ENCODE measurements around the gene CPPED1.

Gene CPPED1

DNA sequence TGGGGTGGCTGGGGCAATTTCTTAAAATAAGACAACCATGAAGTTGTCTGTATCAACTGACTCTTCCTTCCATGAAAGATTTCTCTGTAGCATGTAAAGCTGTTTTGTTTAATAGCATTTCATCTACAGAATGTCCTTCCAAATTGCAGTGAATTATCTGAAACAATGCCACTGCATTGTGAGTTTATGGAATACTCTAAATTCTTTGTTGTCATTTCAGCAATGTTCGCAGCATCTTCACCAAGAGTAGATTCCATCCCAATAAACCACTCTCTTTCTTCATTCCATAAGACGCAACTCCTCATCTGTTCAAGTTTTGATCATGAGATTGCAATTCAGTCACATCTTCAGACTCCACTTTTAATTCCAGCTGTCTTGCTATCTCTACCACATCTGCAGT, 54.6 kb downstream of the CPPED1 start:
- Histone ChIP-seq H3K9me3 (ENCODE audit: control insufficient read depth, insufficient read depth, low read length) (no peaks in the 10 kb centered on the region), H3K4me1 (ENCODE audit: control insufficient read depth, insufficient read depth, low read length) (no peaks in the 10 kb centered on the region), H3K27me3 (ENCODE audit: control insufficient read depth, insufficient read depth, low read length) (no peaks in the 10 kb centered on the region), H3K36me3 (ENCODE audit: control insufficient read depth, insufficient read depth, low read length) (no peaks in the 10 kb centered on the region), H3K4me3 (ENCODE audit: low read depth, low read length) (no peak overlapping the region), H3K9ac (ENCODE audit: low read depth, low read length) (no peak overlapping the region)

DNA sequence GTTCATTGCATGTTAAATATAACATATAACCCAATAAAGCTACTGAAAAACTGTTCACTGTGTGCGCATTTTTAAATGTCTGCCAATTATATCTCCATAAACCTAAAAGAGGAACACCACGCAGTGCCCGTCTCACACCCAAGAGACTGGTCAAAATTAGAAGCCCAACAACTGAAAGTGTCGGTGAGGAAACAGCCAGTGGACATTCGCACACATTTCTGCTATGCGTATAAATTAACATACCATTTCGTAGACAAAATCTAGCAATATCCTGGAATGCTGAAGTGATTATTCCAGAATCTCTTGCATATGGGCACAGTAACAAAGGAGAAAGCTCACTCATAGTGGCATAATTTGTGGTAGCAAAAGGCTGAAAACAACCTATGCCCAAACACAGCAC, 55.9 kb downstream of the CPPED1 start:
- Histone ChIP-seq H3K4me3 (ENCODE audit: low read depth, low read length) (no peak overlapping the region), H3K36me3 (ENCODE audit: control insufficient read depth, insufficient read depth, low read length) (no peaks in the 10 kb centered on the region), H3K27me3 (ENCODE audit: control insufficient read depth, insufficient read depth, low read length) (no peaks in the 10 kb centered on the region), H3K9me3 (ENCODE audit: control insufficient read depth, insufficient read depth, low read length) (no peaks in the 10 kb centered on the region), H3K9ac (ENCODE audit: low read depth, low read length) (no peak overlapping the region), H3K4me1 (ENCODE audit: control insufficient read depth, insufficient read depth, low read length) (no peaks in the 10 kb centered on the region)

DNA sequence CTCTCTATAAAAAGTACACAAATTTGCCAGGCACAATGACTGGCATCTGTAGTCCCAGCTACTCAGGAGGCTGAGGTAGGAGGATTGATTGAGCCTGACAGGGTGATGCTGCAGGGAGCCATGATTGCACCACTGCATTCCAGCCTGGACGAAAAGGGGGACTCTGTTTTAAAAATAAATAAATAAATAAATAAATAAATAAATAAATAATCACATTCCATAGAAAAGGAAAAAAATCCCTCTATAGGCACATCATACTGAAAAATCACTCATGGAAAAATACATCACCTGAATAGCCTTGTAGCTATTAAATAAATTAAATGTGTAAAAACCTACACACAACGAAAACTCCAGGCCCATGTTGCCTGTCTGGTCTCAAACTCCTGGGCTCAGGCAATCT, 56.4 kb downstream of the CPPED1 start:
- Histone ChIP-seq H3K9me3 (ENCODE audit: control insufficient read depth, insufficient read depth, low read length) (no peaks in the 10 kb centered on the region), H3K27me3 (ENCODE audit: control insufficient read depth, insufficient read depth, low read length) (no peaks in the 10 kb centered on the region), H3K36me3 (ENCODE audit: control insufficient read depth, insufficient read depth, low read length) (no peaks in the 10 kb centered on the region), H3K9ac (ENCODE audit: low read depth, low read length) (no peak overlapping the region), H3K4me3 (ENCODE audit: low read depth, low read length) (no peak overlapping the region), H3K4me1 (ENCODE audit: control insufficient read depth, insufficient read depth, low read length) (no peaks in the 10 kb centered on the region)

DNA sequence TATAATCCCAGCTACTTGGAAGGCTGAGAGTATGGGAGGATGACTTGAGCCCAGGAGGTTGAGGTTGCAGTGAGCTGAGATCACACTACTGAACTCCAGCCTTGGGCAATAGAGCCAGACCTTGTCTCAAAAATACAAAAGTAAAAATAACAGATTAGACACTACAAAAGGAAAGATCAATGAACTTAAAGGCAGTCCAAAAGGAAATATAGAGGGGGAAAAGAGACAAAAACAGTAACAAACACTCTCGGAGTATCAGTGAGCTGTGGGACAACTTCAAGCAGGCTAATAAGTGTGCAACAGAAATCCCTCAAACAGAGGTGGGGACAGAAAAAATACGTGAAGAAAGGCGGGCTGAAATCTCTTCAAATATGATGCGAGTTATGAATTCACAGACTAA, 58.8 kb downstream of the CPPED1 start:
- no peaks in the 10 kb centered on the region for H3K27me3 ChIP-seq (ENCODE audit: control insufficient read depth, insufficient read depth, low read length)
- no peak overlapping the region for H3K9ac ChIP-seq (ENCODE audit: low read depth, low read length)
- no peaks in the 10 kb centered on the region for H3K4me1 ChIP-seq (ENCODE audit: control insufficient read depth, insufficient read depth, low read length)
- H3K4me3 ChIP-seq (ENCODE audit: low read depth, low read length): no peak overlapping the region
- no peaks in the 10 kb centered on the region for H3K9me3 ChIP-seq (ENCODE audit: control insufficient read depth, insufficient read depth, low read length)
- no peaks in the 10 kb centered on the region for H3K36me3 ChIP-seq (ENCODE audit: control insufficient read depth, insufficient read depth, low read length)

DNA sequence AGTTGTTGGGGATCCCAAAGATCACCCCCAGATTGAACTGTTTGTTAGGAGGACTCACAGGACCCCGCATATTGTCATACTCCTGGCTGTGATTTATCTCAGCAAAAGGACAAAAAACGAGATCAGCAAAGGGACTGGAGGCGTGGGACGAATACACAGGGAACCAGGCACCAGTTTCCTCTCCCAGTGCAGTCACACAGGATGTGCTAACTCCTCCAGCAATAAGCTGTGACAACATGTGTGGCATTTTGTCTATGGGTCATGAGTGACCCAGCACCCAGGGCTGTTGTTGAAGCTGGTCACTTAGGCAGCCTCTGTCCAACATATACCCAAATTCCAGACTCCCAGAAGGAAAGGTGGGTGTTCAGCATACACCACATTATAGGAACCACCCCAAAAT, 60.9 kb downstream of the CPPED1 start:
- no peaks in the 10 kb centered on the region for H3K9me3 ChIP-seq (ENCODE audit: control insufficient read depth, insufficient read depth, low read length)

DNA sequence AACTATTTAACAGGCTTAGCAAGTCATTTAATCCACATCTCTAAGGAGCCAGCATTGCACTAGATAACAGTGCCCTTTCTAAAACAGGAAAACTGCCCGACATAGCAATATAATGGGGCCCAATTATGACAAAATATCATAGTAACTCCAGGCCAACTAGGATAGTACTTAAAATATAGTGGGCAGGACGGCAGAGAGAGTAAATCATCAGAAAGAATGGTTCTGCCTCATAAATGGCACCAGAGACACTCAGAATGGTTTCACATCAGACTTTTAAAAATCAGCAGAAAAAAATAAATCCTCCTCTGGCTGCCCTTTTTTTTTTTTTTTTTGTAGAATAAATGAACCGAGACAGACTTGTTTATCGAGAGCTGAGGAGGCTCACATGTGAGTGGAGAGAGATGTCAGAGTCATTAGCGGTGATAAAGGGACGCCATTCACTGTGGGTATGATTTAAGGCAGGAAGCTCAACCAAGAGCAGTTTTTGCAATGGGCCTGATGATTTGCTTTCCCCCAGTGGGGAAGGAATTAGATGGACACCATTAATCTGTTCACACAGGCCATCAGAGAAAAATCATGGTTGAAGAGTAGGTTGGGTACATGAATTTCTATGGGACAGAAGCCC, 62.6 kb downstream of the CPPED1 start:
- no peaks in the 10 kb centered on the region for H3K27me3 ChIP-seq (ENCODE audit: control insufficient read depth, insufficient read depth, low read length)
- no peaks in the 10 kb centered on the region for H3K4me1 ChIP-seq (ENCODE audit: control insufficient read depth, insufficient read depth, low read length)
- H3K4me3 ChIP-seq (ENCODE audit: low read depth, low read length): no peak overlapping the region
- no peak overlapping the region for H3K9ac ChIP-seq (ENCODE audit: low read depth, low read length)
- H3K9me3 ChIP-seq (ENCODE audit: control insufficient read depth, insufficient read depth, low read length): no peaks in the 10 kb centered on the region
- H3K36me3 ChIP-seq (ENCODE audit: control insufficient read depth, insufficient read depth, low read length): no peaks in the 10 kb centered on the region

More for the DNA sequence above, 60.9 kb downstream of the CPPED1 start:
- no peak overlapping the region for H3K4me3 ChIP-seq (ENCODE audit: low read depth, low read length)
- no peaks in the 10 kb centered on the region for H3K36me3 ChIP-seq (ENCODE audit: control insufficient read depth, insufficient read depth, low read length)
- no peaks in the 10 kb centered on the region for H3K4me1 ChIP-seq (ENCODE audit: control insufficient read depth, insufficient read depth, low read length)
- no peak overlapping the region for H3K9ac ChIP-seq (ENCODE audit: low read depth, low read length)
- H3K27me3 ChIP-seq (ENCODE audit: control insufficient read depth, insufficient read depth, low read length): no peaks in the 10 kb centered on the region

DNA sequence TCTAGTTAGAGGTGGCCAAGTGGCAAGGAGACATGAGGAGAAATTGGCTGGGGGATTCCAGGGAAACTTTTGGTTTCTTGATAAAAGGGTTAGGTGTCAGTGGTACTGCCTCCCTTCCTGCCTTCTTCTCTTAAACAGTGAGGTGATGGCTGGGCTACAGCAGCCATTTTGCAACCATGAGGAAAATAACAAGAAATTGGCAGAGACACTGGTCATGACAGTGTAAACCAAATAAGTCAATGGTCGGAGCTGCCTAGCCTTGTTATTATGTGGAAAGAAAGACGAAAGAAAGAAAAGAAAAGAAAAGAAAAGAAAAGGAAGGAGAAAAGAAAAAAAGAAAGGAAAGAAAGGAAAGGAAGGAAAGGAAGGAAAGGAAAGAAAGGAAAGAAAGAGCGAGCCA, 63.9 kb downstream of the CPPED1 start:
- Histone ChIP-seq H3K4me1 (ENCODE audit: control insufficient read depth, insufficient read depth, low read length) (peaks cover 2% of the 10 kb centered on the region), H3K9me3 (ENCODE audit: control insufficient read depth, insufficient read depth, low read length) (no peaks in the 10 kb centered on the region), H3K9ac (ENCODE audit: low read depth, low read length) (no peak overlapping the region), H3K36me3 (ENCODE audit: control insufficient read depth, insufficient read depth, low read length) (no peaks in the 10 kb centered on the region), H3K27me3 (ENCODE audit: control insufficient read depth, insufficient read depth, low read length) (no peaks in the 10 kb centered on the region), H3K4me3 (ENCODE audit: low read depth, low read length) (no peak overlapping the region)

DNA sequence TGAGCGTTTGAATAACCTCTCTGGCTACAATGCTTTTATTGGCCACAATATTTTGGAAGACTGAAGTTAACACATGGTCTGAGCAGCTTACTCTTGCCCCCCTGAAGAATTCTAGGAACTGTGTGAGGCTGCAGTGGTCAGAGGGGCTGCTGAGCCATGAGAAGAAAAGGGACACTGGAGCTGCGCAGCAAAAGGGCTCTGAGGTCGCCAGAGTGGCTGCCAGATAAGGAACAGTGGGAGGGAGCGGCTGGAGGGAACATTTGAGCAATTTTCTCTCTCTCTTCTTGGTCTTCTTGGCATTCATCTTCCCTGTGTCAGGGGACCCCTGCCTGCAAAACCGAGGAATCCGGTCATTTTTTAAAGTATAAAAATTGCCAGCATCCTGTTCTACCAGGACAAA, 66.1 kb downstream of the CPPED1 start:
- H3K27me3 ChIP-seq (ENCODE audit: control insufficient read depth, insufficient read depth, low read length): no peaks in the 10 kb centered on the region
- no peaks in the 10 kb centered on the region for H3K36me3 ChIP-seq (ENCODE audit: control insufficient read depth, insufficient read depth, low read length)
- no peaks in the 10 kb centered on the region for H3K9me3 ChIP-seq (ENCODE audit: control insufficient read depth, insufficient read depth, low read length)
- no peak overlapping the region for H3K4me3 ChIP-seq (ENCODE audit: low read depth, low read length)
- H3K4me1 ChIP-seq (ENCODE audit: control insufficient read depth, insufficient read depth, low read length): peaks cover 2% of the 10 kb centered on the region
- no peak overlapping the region for H3K9ac ChIP-seq (ENCODE audit: low read depth, low read length)

DNA sequence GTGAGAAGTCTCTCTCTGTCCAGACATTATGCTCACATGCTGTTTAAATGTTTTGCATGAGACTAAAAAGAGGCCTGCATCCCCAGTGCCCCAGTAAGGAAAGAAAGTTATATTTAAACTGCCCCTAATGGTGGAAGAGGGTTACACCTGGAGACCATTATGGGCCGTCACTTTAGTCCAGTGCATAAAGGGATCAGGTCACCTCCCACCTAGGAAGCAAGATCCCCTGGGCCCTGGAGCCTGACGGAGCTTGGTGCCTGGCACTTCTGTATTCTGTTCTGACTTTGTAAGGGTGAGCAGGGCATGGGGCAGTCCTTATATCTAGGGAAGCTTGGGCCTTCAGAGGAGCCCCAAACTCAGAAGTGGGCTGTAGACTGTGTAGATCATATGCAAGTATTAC, 67.9 kb downstream of the CPPED1 start:
- Histone ChIP-seq H3K4me1 (ENCODE audit: control insufficient read depth, insufficient read depth, low read length) (peaks cover 2% of the 10 kb centered on the region), H3K27me3 (ENCODE audit: control insufficient read depth, insufficient read depth, low read length) (no peaks in the 10 kb centered on the region), H3K9me3 (ENCODE audit: control insufficient read depth, insufficient read depth, low read length) (no peaks in the 10 kb centered on the region), H3K9ac (ENCODE audit: low read depth, low read length) (no peak overlapping the region), H3K36me3 (ENCODE audit: control insufficient read depth, insufficient read depth, low read length) (no peaks in the 10 kb centered on the region), H3K4me3 (ENCODE audit: low read depth, low read length) (no peak overlapping the region)

DNA sequence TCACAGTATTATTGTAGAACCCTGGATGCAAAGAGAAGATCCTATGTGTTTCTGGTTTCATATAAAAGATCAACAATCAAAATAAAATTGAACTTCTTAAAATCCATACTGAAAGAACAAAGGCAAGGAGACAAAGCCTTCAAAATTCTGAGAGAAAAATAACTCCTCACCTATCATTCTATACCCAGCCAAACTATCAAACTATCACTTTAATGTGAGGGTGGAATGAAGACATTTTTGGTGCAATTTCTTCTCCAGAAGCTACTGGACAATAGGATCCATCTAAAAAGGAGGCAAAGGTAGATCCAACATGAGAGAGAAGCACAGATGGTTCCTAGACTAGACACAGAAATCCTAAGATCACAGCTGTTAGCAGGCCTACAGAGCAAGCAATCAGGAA, 71.1 kb downstream of the CPPED1 start:
- no peaks in the 10 kb centered on the region for H3K27me3 ChIP-seq (ENCODE audit: control insufficient read depth, insufficient read depth, low read length)
- no peak overlapping the region for H3K9ac ChIP-seq (ENCODE audit: low read depth, low read length)
- H3K4me3 ChIP-seq (ENCODE audit: low read depth, low read length): no peak overlapping the region
- H3K4me1 ChIP-seq (ENCODE audit: control insufficient read depth, insufficient read depth, low read length): peaks cover 2% of the 10 kb centered on the region
- H3K9me3 ChIP-seq (ENCODE audit: control insufficient read depth, insufficient read depth, low read length): no peaks in the 10 kb centered on the region
- H3K36me3 ChIP-seq (ENCODE audit: control insufficient read depth, insufficient read depth, low read length): no peaks in the 10 kb centered on the region

DNA sequence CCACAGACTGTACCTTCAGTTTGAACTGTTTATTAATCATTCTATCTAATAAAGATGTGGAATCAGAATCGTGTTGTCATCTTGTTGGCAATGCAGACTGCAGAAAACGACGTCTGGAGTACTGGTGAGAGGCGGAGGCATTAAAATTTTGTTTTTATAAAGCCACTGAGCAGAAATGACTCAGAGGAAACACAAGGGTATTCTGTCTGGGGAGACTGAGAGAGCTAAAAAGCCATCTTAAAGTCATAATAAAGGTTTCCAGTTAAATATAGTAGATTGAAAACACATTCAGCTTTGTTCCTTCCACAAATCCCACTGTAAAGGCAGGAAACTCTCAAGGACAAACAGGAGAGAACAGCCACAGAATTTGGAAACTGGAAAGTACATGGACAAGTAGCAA, 74.2 kb downstream of the CPPED1 start:
- H3K9me3 ChIP-seq (ENCODE audit: control insufficient read depth, insufficient read depth, low read length): no peaks in the 10 kb centered on the region
- no peak overlapping the region for H3K4me3 ChIP-seq (ENCODE audit: low read depth, low read length)
- H3K27me3 ChIP-seq (ENCODE audit: control insufficient read depth, insufficient read depth, low read length): no peaks in the 10 kb centered on the region
- H3K9ac ChIP-seq (ENCODE audit: low read depth, low read length): no peak overlapping the region
- no peaks in the 10 kb centered on the region for H3K36me3 ChIP-seq (ENCODE audit: control insufficient read depth, insufficient read depth, low read length)
- no peaks in the 10 kb centered on the region for H3K4me1 ChIP-seq (ENCODE audit: control insufficient read depth, insufficient read depth, low read length)

DNA sequence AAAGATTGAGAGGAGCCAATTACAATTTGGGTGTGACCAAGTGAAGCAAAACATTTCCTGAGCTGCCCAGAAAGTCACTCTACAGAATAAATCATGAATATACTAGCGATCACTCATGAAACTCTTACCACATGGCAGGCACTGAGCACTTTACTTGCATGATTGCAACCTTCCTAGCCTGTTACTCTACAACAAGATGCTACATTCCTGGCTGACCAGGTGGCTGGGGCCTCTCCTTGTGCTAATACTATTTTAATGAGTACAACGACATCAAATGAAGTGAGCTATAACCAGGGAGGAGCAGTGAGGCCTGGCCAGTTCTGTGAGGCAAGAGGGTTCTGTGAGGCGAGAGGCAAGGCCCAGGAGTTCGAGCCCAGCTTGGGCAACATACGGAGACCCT, 75.2 kb downstream of the CPPED1 start:
- no peaks in the 10 kb centered on the region for H3K27me3 ChIP-seq (ENCODE audit: control insufficient read depth, insufficient read depth, low read length)
- no peak overlapping the region for H3K4me3 ChIP-seq (ENCODE audit: low read depth, low read length)
- H3K36me3 ChIP-seq (ENCODE audit: control insufficient read depth, insufficient read depth, low read length): no peaks in the 10 kb centered on the region
- H3K9ac ChIP-seq (ENCODE audit: low read depth, low read length): no peak overlapping the region
- no peaks in the 10 kb centered on the region for H3K9me3 ChIP-seq (ENCODE audit: control insufficient read depth, insufficient read depth, low read length)
- H3K4me1 ChIP-seq (ENCODE audit: control insufficient read depth, insufficient read depth, low read length): no peaks in the 10 kb centered on the region

Data from iPS-15b (cell line).